Measurements from ENCODE around the gene NAA20.

Gene NAA20

DNA sequence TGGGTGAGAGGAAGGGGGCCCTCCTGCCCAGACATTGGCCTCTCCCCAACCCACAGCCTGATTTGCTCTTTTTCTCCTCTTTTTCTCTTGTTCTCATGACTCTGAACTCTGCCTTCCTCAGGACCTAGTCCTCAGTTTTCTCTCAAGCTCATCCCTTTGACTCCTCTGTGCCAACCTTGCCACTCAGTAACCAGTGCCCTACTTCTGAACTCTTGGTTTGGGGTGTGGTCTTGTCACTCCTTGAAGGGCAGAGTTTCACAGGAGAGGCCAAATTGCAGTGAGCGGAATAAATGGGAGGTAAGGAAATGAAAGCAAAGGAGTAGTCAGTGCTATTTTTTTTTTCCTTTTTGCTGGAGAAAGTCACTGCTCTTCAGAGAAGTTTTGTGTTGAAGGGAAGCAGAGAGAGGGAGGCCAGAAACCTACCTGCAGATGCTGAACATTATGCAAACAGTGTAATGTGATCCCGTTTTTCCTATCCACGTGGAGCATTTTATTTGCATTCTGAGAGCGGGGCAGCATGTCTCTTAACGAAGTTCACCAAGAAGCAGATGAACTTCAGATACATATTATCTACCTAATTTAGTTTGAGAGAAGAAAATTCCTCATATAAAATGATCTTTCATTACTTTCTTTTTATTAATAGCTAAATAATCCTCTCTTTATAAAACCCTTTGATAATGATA is 62.1 kb downstream of the NAA20 start:
- DNase-seq, result peak; percentile 89

All from NCI-H69 (cell line).